ENCODE results near the gene TMEM245. TPM values are rescaled to one million over a fixed set of nuclear protein-coding genes. Genes with fewer than 3 reads are reported as not detected.

The TMEM245 gene
- total and polyA plus RNA-seq, 2 of the 13 experiments (the other 11 are each of a cell fraction or from before 2014, with no cell fraction given), result 53.5 to 55.4 TPM

- TF ChIP-seq ZNF609 (CRISPR knock-in tag; IDR thresholded peaks at IDR 0.05; ENCODE audit: borderline replicate concordance), result no peak
- TF ChIP-seq PATZ1 (CRISPR knock-in tag; IDR thresholded peaks at IDR 0.05), result no peak
- no peak for TF ChIP-seq ZFP1 (CRISPR knock-in tag; IDR thresholded peaks at IDR 0.05)
- TF ChIP-seq MXD4 (CRISPR knock-in tag; IDR thresholded peaks at IDR 0.05), result no peak
- TF ChIP-seq NCOA1 (CRISPR knock-in tag; IDR thresholded peaks at IDR 0.05), result no peak
- TF ChIP-seq GTF3A (CRISPR knock-in tag; conservative IDR thresholded peaks at IDR 0.05), result no peak
- peak; percentile 24; the same call in 1 of the 2 replicates for TF ChIP-seq PITX1 (CRISPR knock-in tag; IDR thresholded peaks at IDR 0.05)
- TF ChIP-seq XRCC5 (optimal IDR thresholded peaks at IDR 0.05; ENCODE audit: low read length), result peak; percentile 13
- TF ChIP-seq EP300 (IDR thresholded peaks at IDR 0.05; ENCODE audit: low read depth in 2 of 2, low read length in 2 of 2), result no peak
- no peak for TF ChIP-seq EP300 (CRISPR knock-in tag; IDR thresholded peaks at IDR 0.05; ENCODE audit: borderline replicate concordance)
- no peak for TF ChIP-seq ZNF615 (CRISPR knock-in tag; IDR thresholded peaks at IDR 0.05; ENCODE audit: borderline replicate concordance)
- TF ChIP-seq ZNF792 (CRISPR knock-in tag; IDR thresholded peaks at IDR 0.05), result no peak
- TF ChIP-seq SNAPC5 (CRISPR knock-in tag; IDR thresholded peaks at IDR 0.05; ENCODE audit: borderline replicate concordance), result no peak
- TF ChIP-seq ZNF18 (CRISPR knock-in tag; IDR thresholded peaks at IDR 0.05; ENCODE audit: insufficient replicate concordance), result no peak
- no peak for TF ChIP-seq SUZ12 (IDR thresholded peaks at IDR 0.05; ENCODE audit: low read depth, low read length)
- no peak for TF ChIP-seq ZNF7 (CRISPR knock-in tag; IDR thresholded peaks at IDR 0.05)
- peak in 1 of 2 experiments; percentile 31; a peak in 1 of 4 replicates for TF ChIP-seq ATF4 (CRISPR knock-in tag; IDR thresholded peaks at IDR 0.05)
- no peak for TF ChIP-seq GATA4 (IDR thresholded peaks at IDR 0.05; ENCODE audit: borderline replicate concordance, low read depth)
- TF ChIP-seq YEATS2 (CRISPR knock-in tag; IDR thresholded peaks at IDR 0.05; ENCODE audit: borderline replicate concordance), result no peak
- TF ChIP-seq NFIB (CRISPR knock-in tag; IDR thresholded peaks at IDR 0.05; ENCODE audit: borderline replicate concordance), result no peak
- no peak for TF ChIP-seq RAD51 (IDR thresholded peaks at IDR 0.05; ENCODE audit: borderline replicate concordance)
Observed at GRCh38 chr9:109012009-109012875, 107.5 kb downstream of the TMEM245 start (continued).

Data from HepG2 (cell line).